Prostate gland (tissue), 2 donors: ENCODE data around the gene FOXP1. TPM values are rescaled to one million over a fixed set of nuclear protein-coding genes. Genes with fewer than 3 reads are reported as not detected.
A peak's percentile ranks its signal among the peaks of the same experiment; 100 is the strongest.

Source experiments
- DNase-seq: peaks from one replicate; pipeline ENCODE4 v3.0.0-alpha.2; 2019; ENCODE audit warnings: low spot score
- H3K27ac ChIP-seq, 2 donors: fragments of 200-600 bp; sonication (generic); 2 replicates each; pipeline ENCODE4 v1.5.1; 2017 to 2019
- H3K27me3 ChIP-seq: fragments of 200-600 bp; sonication (generic); replicated peaks from 2 replicates; pipeline ENCODE4 v1.5.1; 2019; ENCODE audit not compliant: insufficient read depth
- H3K36me3 ChIP-seq, 2 donors: fragments of 200-600 bp; sonication (generic); 1 replicate in 1 of 2; 2 replicates in 1 of 2; pipeline versions ENCODE4 v1.5.1 to v1.8.1; 2017 to 2019
- H3K4me1 ChIP-seq: fragments of 200-600 bp; sonication (generic); replicated peaks from 2 replicates; pipeline ENCODE4 v1.5.1; 2019
- H3K4me3 ChIP-seq, 2 donors: fragments of 200-600 bp; sonication (generic); 2 replicates each; pipeline ENCODE4 v1.5.1; 2017 to 2019
- H3K9me3 ChIP-seq: fragments of 200-600 bp; sonication (generic); 2 replicates; pipeline ENCODE4 v1.5.1; 2017
- CTCF ChIP-seq, 4 experiments: fragments of 200-600 bp in 2 of 4; fragments of 450-650 bp in 2 of 4; sonication (generic) in 2 of 4; IDR thresholded peaks; 1 replicate in 3 of 4; 2 replicates in 1 of 4; pipeline ENCODE4 v1.5.1; 2016 to 2019; ENCODE audit warnings: antibody characterized with exemption in 4 of 4, mild to moderate bottlenecking in 2 of 4, moderate library complexity in 2 of 4
- POLR2A ChIP-seq: fragments of 450-650 bp; IDR thresholded peaks from one replicate; pipeline ENCODE4 v1.6.1; 2016; ENCODE audit warnings: antibody characterized with exemption, mild to moderate bottlenecking
- POLR2AphosphoS5 ChIP-seq: sonication (generic); formaldehyde crosslinking; IDR thresholded peaks from one replicate; pipeline ENCODE4 v1.6.1; 2017; ENCODE audit warnings: antibody characterized with exemption
- WGBS: methylation state at CpG from one replicate; pipeline ENCODE4 v1.1.5; 2018; 5-methylcytosine and 5-hydroxymethylcytosine counted together
- intact Hi-C: fragments of 100-400 bp; cut with DNase I; formaldehyde crosslinking; loops from one replicate; pipeline ENCODE4 v1.14.2; 2022
- total RNA-seq, 2 donors: library from RNA; depleted of rRNA; stranded (reverse); fragments of >200 nt; gene quantifications; one replicate each; pipeline ENCODE4 v1.1.0, GENCODE V29; 2016

The FOXP1 gene
- total RNA-seq, 2 donors from 2014 or later, result 133 to 156 TPM

GRCh38 chr3:71139496-71139895, 444.0 kb downstream of the FOXP1 start:
- intact Hi-C loops, result no loop called here
- no peak for DNase-seq
- H3K4me1 ChIP-seq, result peaks cover 8% of the 10 kb centered on the region
- no peaks in the 10 kb centered on the region for H3K9me3 ChIP-seq
- H3K27ac ChIP-seq, result no peak overlapping the region
- H3K4me3 ChIP-seq, result no peak overlapping the region
- no peaks in the 10 kb centered on the region for H3K36me3 ChIP-seq
- WGBS, result 88% methylated on average over 5 of the region's 5 CpGs
- TF ChIP-seq POLR2A, result no peak
- no peak for TF ChIP-seq CTCF (IDR thresholded peaks at IDR 0.05)
- TF ChIP-seq POLR2AphosphoS5, result no peak
- no peaks in the 10 kb centered on the region for H3K27me3 ChIP-seq

- TF ChIP-seq CTCF (IDR thresholded peaks at IDR 0.05) (no peak), POLR2A (no peak), POLR2AphosphoS5 (no peak)
- no peaks in the 10 kb centered on the region for H3K36me3 ChIP-seq
- intact Hi-C loops, result no loop called here
- H3K27ac ChIP-seq, result no peak overlapping the region
- WGBS, result 96% methylated on average over 5 of the region's 5 CpGs
- peaks cover 16% of the 10 kb centered on the region for H3K4me1 ChIP-seq
- no peak for DNase-seq
- no peaks in the 10 kb centered on the region for H3K9me3 ChIP-seq
- H3K27me3 ChIP-seq, result no peaks in the 10 kb centered on the region
- H3K4me3 ChIP-seq, result no peak overlapping the region
Measured at GRCh38 chr3:71138410-71138809, 445.1 kb downstream of the FOXP1 start.

- intact Hi-C loops, result no loop called here
- H3K27me3 ChIP-seq, result no peaks in the 10 kb centered on the region
- WGBS, result 42% methylated on average over 2 of the region's 2 CpGs
- H3K36me3 ChIP-seq, result no peaks in the 10 kb centered on the region
- no peak overlapping the region for H3K4me3 ChIP-seq
- H3K9me3 ChIP-seq, result no peaks in the 10 kb centered on the region
- no peak for TF ChIP-seq POLR2A
- no peak for TF ChIP-seq POLR2AphosphoS5
- TF ChIP-seq CTCF (IDR thresholded peaks at IDR 0.05), result no peak
- no peak for DNase-seq
- H3K27ac ChIP-seq, result peak overlapping the region in 1 of 2 donors; percentile 76
- peaks cover 32% of the 10 kb centered on the region for H3K4me1 ChIP-seq
Measured at GRCh38 chr3:71136276-71136675, 447.3 kb downstream of the FOXP1 start.

- H3K27ac ChIP-seq, result peak overlapping the region; percentile 68 to 76
Measured at GRCh38 chr3:71135373-71136088, 448.0 kb downstream of the FOXP1 start.

More at GRCh38 chr3:71135373-71136088, 448.0 kb downstream of the FOXP1 start:
- WGBS, result 35% methylated on average over 8 of the region's 8 CpGs
- Histone ChIP-seq H3K36me3 (no peaks in the 10 kb centered on the region), H3K27me3 (no peaks in the 10 kb centered on the region), H3K4me1 (peaks cover 32% of the 10 kb centered on the region), H3K9me3 (no peaks in the 10 kb centered on the region), H3K4me3 (no peak overlapping the region)
- intact Hi-C loops, result no loop called here
- TF ChIP-seq POLR2AphosphoS5 (peak; percentile 49), POLR2A (no peak), CTCF (IDR thresholded peaks at IDR 0.05) (no peak)
- DNase-seq, result no peak
